ENCODE measurements around the gene VPS37B.
"Not testable (repeated sequence)": the region's sequence is repeated elsewhere in the genome, so short reads cannot be mapped to it uniquely, and the experiment has no call there.

Gene VPS37B

DNA sequence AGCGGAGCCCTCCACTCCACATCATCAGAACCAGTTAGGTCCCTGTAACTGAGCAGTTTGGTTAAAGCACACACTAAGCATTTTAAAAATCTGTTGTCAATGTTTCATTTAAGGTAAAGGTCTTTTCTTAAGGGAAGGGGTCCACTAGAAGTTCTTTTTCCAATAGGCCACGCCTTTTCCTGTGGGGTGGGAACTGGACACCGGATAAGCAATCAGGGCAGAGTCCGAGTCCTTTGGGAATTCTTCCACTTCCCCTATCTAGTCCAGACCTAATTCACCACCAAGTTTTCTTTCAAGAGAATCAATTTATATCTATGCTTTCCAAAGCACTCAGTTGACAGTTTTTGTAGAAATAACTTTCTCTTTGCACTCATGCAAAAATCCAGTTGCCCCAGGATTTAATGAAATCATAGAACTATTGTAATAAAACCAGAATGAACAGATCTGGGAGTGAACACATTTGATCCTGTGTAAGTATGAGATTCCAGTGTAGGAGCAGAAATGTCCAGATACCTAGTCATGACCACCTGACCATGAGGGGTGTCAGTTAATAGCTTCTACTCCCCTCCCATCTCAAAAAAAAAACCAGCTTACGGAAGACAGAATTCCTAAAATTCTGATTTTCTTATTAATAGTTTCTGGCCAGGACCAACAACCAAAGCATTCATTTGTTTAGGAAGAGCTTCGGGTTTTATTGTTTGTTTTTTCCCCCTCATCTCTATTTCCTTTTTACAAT is 11.7 kb downstream of the VPS37B start:
- no peak for DNase-seq (ENCODE audit: extremely low read depth in 1 of 2, low read depth in 1 of 2)

DNA sequence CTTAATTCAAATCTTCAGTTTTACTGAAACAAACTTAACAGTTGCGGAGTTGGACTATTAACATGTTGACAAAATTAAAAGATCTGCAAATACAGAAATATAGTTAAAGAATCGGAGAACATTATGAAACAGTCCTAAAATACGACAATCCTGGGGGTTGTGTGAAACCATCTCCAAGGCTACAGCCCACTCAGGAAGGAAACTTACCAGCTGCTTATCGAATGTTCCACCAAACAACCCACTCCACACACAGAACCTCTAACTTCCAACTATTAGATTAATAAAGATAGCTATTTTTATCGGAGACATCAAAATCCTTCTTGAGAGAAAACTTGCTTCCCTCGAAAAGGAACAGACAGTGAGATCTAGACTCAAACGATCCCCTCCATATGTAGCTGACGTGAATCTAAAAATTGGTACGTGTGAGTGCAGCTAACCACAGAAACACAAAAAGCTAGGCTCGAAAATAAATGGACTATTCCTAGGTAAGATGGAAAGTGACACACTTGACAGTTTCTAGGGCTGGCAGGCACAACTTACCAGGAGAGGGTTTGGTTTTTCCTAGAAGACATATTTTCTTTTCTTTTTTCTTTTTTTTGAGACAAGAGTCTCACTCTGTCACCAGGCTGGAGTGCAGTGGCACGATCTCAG is 12.9 kb downstream of the VPS37B start:
- no peak for DNase-seq (ENCODE audit: extremely low read depth in 1 of 2, low read depth in 1 of 2)

DNA sequence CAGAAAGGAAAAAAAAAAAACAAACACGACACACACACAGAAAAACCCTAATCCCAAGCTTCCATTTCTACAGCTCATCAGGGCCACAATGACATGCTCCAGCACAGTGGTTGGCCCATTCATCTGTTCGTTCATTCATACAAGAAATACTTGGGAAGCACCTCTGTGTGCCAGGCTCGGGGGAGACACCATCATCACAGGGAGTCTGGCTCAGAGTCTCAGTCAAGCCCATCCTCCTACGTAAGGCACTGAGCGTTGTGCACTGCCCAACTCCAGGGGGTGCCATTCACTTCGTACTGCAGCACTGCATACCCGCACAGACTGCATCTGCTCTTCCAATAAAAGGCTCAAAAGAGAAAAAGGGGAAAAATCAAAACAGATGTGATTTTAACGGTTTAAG is 15.3 kb downstream of the VPS37B start:
- DNase-seq (ENCODE audit: extremely low read depth in 1 of 2, low read depth in 1 of 2) = no peak

GRCh38 chr12:122880155-122880667 is 15.7 kb downstream of the VPS37B start:
- no peak for DNase-seq (ENCODE audit: extremely low read depth in 1 of 2, low read depth in 1 of 2)

GRCh38 chr12:122878780-122879612 is 16.9 kb downstream of the VPS37B start:
- no peak for DNase-seq (ENCODE audit: extremely low read depth in 1 of 2, low read depth in 1 of 2)

GRCh38 chr12:122876731-122877130 is 19.2 kb downstream of the VPS37B start:
- no peak for DNase-seq (ENCODE audit: extremely low read depth in 1 of 2, low read depth in 1 of 2)

DNA sequence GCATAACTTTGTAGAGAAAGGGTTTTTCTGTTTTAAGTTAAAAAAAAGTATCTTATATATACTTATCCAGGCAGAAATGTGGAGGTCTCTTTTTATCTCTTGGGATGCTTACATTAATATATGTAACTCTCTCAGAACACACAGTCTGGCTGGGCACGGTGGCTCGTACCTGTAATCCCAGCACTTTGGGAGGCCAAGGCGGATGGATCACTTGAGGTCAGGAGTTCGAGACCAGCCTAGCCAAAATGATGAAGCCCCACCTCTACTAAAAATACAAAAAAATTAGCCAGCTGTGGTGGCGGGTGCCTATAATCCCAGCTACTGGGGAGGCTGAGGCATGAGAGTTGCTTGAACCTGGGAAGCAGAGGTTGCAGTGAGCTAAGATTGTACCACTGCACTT is 19.6 kb downstream of the VPS37B start:
- not testable (repeated sequence) for DNase-seq (ENCODE audit: extremely low read depth in 1 of 2, low read depth in 1 of 2)

- DNase-seq (ENCODE audit: extremely low read depth in 1 of 2, low read depth in 1 of 2) = no peak
These were observed 20.2 kb downstream of the VPS37B start for GRCh38 chr12:122875590-122876220.

DNA sequence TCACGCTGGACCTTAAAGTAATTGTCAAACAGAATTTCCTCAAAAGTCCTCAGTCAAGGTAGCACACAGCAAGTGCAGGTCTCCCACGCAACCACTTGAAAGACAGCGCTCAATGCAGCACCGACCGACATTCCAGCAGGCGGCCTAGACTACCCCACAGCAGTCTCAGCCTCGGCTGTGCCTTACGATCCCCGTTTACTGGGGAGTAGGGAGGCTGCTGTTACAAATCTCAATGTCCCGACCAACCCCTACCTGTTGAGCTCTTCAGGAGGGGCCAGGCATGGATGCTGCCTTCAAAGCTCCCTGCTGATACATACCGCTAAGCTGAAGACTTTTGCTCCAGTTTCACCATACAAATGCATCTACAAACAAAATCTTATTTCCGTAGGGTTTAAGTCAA is 21.8 kb downstream of the VPS37B start:
- DNase-seq (ENCODE audit: extremely low read depth in 1 of 2, low read depth in 1 of 2) = no peak

GRCh38 chr12:122873540-122873939 is 22.4 kb downstream of the VPS37B start:
- no peak for DNase-seq (ENCODE audit: extremely low read depth in 1 of 2, low read depth in 1 of 2)

DNA sequence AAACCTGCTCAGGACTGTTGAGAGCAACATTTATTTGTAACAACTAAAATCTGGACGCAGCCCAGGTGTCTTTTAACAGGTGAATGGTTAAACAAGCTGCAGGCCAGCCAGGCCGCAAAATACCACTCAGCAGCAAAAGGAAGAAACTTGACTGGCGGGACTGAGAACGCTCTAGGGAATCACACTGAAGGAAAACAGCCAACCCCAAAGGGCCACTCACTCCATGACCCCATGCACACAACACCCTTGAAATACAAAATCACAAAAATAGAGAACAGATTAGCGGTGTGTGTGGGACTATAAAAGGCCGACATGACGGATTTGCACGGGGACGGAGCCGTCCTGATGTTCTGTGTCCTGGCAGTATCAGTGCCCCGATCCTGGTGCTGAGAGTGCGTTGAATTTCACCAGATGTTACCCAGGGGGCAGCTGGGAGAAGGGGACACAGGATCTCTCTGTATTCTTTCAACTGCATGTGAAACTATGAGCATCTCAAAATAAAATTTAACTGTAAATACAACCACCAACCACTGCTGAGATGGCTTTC is 23.0 kb downstream of the VPS37B start:
- DNase-seq (ENCODE audit: extremely low read depth in 1 of 2, low read depth in 1 of 2) = no peak

DNA sequence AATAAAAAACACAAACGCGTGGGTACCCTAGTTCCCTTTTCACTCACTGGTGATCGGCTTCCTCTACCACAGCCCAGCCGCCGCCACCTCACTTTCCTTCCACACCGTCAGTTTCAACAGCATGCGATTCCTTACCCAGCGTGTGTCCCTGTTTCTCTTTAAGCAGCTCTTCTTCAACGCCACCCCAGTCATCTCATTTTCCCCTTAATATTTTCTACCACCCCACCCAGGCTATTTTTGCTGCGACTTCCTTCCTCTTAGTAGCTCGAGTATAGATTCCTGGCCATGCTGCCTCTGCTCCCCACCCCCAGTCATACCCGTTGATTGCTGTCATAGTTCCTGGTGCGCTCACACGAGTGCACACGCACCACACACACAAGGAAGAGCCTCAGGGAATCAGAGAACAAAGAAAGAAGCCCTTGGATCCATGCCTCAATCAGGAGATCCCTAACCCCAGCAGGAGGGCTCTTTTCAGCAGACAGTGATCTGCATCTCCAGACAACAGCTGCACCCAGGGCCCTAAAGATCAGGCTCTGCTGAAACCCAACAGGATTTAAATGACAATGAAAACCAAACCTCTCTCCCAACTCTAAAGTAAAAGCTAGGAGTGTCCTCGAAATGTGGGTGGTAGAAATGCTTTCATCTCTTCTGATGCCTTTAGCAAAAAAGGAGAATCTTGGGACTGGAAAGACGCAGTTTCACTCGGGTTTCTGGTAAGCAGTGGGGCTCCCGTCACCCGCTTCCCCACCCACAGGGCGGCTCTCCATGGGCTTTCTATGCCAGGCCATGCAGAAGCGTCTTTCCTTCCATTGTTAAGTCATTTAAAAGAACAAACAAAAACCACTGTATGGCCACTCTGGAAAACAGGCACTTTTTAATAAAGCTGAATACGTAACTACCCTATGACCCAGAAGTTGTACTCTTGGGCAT is 23.8 kb downstream of the VPS37B start:
- no peak for DNase-seq (ENCODE audit: extremely low read depth in 1 of 2, low read depth in 1 of 2)

DNA sequence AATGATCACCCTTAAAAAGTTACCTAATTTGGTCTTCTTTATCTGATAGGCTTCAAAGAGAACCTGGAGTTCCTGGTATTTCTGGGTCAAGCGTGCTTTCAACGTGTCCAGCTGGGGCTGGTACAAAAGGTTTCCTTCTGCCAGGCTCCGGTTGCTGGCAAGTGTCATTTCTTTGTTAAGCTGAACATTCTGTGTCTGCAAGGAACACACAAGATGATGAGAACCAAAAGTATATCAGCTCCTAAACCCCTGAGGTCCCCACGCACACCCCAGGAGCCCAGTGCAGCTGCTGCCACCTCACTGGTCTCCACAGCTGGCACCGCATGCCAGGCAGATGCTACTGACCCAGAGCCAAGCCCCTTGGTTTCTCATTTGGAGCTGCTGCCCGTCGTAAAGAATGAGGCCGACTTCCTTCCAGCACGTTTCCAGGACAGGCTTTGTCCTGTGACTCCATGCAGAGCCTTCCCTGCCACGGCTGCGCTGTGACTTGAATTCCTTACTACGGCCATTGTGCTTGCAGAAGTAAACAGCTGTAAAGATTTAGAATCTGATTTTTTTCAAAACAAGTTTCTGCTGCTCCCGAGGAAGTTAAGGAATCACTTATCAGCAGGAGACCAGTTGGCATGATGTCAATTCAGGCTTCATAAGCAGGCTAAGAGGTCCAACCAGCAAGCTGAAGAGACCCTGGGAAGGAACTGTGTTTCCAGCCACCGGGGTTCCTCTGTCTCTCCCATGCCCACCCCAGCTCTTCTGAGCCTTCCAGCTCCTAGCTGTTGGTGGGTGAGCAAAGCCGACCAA is 24.9 kb downstream of the VPS37B start:
- DNase-seq (ENCODE audit: extremely low read depth in 1 of 2, low read depth in 1 of 2) = no peak

DNA sequence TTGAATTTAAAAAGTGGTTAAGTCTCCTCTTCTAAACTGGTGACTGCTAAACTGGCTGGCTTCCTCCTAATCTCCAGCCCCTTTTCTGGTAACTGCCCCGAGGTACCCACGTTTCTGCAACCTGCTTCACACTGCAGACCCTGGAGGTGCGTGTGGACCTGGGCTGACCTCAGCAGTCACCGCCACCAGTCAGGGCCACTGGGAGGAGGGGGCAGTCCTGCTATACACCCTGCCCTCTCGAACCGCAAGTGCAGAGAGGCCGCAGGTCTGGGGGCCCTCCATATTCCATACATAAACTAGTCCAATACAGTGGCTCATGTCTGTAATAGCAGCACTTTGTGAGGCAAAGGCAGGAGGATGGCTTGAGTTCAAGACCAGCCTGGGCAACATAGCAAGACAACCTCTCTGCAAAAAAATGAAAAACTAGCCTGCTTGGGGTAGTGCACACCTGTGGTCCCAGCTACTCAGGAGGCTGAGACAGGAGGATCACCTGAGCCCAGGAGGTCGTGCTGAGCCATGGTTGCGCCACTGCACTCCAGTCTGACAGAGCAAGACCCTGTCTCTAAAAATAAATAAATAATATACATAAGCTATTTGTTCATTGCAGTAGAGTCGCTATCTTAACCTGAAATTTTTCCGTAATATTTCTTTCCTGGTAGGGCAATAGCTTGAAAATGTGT is 25.6 kb downstream of the VPS37B start:
- DNase-seq (ENCODE audit: extremely low read depth in 1 of 2, low read depth in 1 of 2) = no peak

DNA sequence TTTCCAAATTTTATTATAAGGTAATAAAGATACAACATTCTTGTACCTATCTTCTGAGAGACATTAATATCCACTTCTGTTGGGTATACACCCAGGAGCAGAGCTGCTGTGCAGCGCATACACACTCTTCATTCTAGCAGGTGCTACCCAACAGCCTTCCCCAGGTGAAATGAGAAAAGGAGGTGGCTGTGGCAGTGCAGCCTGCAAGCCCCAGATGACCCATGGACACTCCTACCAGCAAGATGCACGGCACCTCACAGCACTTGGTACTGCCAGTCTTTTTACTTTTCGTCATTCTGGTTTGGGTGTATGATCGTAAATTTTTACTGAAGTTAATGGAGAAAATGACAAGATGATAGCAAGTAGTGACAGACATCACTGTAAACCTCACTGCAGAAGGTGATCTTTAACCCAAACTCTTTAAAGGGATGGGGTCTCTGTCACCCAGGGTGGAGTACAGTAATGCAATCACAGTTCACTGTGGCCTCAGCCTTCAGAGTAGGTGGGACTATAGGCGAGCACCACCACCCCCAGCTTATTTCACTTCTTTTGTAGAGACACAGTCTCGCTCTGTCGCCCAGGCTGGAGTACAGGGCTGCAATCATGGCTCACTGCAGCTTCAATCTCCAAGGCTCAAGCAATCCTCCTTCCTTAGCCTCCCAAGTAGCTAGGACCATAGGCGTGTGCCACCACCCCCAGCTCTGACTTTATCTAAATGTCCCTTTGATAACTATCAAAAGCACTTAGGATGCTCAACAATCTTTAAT is 26.5 kb downstream of the VPS37B start:
- no peak for DNase-seq (ENCODE audit: extremely low read depth in 1 of 2, low read depth in 1 of 2)

DNA sequence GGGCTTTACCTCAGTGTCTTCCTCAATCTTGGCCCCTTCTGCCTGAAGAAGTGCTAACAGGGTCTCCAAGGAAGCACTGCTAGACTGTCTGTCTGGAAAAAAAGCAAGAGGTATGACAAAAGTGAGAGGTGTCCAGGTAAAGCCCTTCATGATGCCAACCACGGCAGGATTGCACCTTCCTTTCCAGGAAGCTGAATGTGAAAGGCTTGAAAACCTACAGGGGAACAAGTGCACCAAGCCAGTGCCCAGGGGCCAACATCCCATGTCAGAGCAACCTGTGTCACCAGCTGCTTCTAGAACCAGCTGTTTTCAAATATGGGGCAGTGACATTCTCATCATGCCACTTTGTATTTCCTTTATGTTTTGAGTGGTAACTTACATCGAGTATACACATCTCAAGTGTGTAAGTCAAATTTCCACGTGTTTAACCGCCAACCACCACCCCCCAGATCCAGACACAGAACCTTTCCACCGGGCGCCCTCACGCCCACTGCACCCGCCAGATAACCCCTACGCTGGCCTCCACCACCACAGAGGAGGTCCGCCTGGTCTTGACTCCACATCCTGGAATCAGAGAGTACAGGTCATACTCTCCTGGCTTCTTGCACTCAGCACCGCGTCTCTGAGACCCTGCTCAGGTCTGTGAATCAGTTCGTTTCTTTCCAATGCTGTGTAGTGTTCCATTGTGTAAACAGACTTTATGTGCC is 27.3 kb downstream of the VPS37B start:
- DNase-seq (ENCODE audit: extremely low read depth in 1 of 2, low read depth in 1 of 2) = no peak
